ENCODE measurements around the gene TRPC5OS. TPM values are rescaled to one million over a fixed set of nuclear protein-coding genes. Genes with fewer than 3 reads are reported as not detected.

TRPC5OS gene
- polyA plus RNA-seq, 1 donor from 2014 or later = not detected

DNA sequence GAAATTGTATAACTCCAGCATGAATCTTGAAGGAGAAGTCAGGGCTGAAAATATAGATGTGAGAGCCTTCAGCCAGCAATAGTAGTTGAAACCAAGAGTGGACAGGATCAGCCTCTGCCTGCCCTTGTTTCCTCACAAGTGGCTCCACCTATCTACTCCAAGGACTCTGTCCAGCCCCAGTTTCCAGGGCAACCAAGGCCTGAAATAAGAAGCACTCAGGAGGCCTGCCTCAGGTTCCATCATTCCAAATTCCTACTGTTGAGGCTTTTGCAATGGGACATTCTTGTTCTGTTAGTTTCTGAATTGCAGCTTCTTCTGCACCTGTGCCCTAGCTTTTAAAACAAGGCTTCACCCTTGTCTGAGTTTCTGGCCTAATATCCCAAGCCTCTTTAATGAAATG is 41.6 kb downstream of the TRPC5OS start:
- no peak overlapping the region for H3K9ac ChIP-seq (ENCODE audit: low read length)
- H3K79me2 ChIP-seq (replicated peaks; ENCODE audit: insufficient read depth, low read length) = no peaks in the 10 kb centered on the region
- H3K27me3 ChIP-seq (ENCODE audit: insufficient read depth, low read depth, low read length) = no peaks in the 10 kb centered on the region
- H4K20me1 ChIP-seq (ENCODE audit: insufficient read depth) = no peaks in the 10 kb centered on the region
- no peak overlapping the region for H3K4me3 ChIP-seq (ENCODE audit: low read length)
- TF ChIP-seq EZH2 (IDR thresholded peaks at IDR 0.05; ENCODE audit: borderline replicate concordance, insufficient read depth, low read length, poor library complexity, severe bottlenecking) (no peak), POLR2AphosphoS5 (IDR thresholded peaks at IDR 0.05) (no peak), MXI1 (conservative IDR thresholded peaks at IDR 0.05; ENCODE audit: poor library complexity, severe bottlenecking) (no peak), EP300 (conservative IDR thresholded peaks at IDR 0.05; ENCODE audit: poor library complexity, severe bottlenecking) (no peak)
- H3K9me2 ChIP-seq (ENCODE audit: insufficient read depth, low read length) = no peaks in the 10 kb centered on the region
- no peak overlapping the region for H3K27ac ChIP-seq (ENCODE audit: low read length)
- no peak overlapping the region for H3K4me2 ChIP-seq (ENCODE audit: low read length)
- no peaks in the 10 kb centered on the region for H3K9me3 ChIP-seq (ENCODE audit: low read length)
- no peak overlapping the region for H2AFZ ChIP-seq (ENCODE audit: low read depth, low read length)
- H3K36me3 ChIP-seq (ENCODE audit: insufficient read depth, low read length) = no peaks in the 10 kb centered on the region
- H3F3A ChIP-seq (ENCODE audit: insufficient read depth, low read length, poor library complexity, severe bottlenecking) = no peaks in the 10 kb centered on the region

DNA sequence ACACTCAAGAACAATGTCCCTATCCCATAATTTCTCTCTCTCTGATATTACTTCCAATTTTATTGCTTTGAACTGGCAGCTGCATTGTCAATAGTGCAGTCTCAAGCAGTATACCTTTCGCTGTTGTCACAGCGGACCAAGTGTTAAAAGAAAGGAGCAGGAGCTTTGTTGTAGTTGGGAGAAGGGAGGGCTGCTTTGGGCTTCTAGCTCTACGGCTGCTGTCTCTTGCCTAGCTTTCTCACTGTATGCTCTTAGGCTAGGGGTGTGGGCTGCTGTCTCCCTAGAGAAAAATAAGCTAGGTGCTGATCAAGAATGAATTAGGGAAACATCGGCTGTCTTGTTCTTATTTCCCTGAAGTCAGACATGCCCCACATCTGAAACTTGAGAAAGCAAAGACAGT is 52.5 kb downstream of the TRPC5OS start:
- no peaks in the 10 kb centered on the region for H4K20me1 ChIP-seq (ENCODE audit: insufficient read depth)
- H2AFZ ChIP-seq (ENCODE audit: low read depth, low read length) = no peak overlapping the region
- TF ChIP-seq RAD21 (conservative IDR thresholded peaks at IDR 0.05) (no peak), EZH2 (IDR thresholded peaks at IDR 0.05; ENCODE audit: borderline replicate concordance, insufficient read depth, low read length, poor library complexity, severe bottlenecking) (no peak), MXI1 (conservative IDR thresholded peaks at IDR 0.05; ENCODE audit: poor library complexity, severe bottlenecking) (no peak), TAF1 (IDR thresholded peaks at IDR 0.05; ENCODE audit: low read depth) (no peak), EP300 (conservative IDR thresholded peaks at IDR 0.05; ENCODE audit: poor library complexity, severe bottlenecking) (no peak), POLR2AphosphoS5 (IDR thresholded peaks at IDR 0.05) (no peak), SMC3 (conservative IDR thresholded peaks at IDR 0.05; ENCODE audit: poor library complexity) (no peak)
- TF ChIP-seq, protein P1, sequence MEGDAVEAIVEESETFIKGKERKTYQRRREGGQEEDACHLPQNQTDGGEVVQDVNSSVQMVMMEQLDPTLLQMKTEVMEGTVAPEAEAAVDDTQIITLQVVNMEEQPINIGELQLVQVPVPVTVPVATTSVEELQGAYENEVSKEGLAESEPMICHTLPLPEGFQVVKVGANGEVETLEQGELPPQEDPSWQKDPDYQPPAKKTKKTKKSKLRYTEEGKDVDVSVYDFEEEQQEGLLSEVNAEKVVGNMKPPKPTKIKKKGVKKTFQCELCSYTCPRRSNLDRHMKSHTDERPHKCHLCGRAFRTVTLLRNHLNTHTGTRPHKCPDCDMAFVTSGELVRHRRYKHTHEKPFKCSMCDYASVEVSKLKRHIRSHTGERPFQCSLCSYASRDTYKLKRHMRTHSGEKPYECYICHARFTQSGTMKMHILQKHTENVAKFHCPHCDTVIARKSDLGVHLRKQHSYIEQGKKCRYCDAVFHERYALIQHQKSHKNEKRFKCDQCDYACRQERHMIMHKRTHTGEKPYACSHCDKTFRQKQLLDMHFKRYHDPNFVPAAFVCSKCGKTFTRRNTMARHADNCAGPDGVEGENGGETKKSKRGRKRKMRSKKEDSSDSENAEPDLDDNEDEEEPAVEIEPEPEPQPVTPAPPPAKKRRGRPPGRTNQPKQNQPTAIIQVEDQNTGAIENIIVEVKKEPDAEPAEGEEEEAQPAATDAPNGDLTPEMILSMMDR (IDR thresholded peaks at IDR 0.05; ENCODE audit: poor library complexity, severe bottlenecking) = no peak
- TF ChIP-seq, protein P2, sequence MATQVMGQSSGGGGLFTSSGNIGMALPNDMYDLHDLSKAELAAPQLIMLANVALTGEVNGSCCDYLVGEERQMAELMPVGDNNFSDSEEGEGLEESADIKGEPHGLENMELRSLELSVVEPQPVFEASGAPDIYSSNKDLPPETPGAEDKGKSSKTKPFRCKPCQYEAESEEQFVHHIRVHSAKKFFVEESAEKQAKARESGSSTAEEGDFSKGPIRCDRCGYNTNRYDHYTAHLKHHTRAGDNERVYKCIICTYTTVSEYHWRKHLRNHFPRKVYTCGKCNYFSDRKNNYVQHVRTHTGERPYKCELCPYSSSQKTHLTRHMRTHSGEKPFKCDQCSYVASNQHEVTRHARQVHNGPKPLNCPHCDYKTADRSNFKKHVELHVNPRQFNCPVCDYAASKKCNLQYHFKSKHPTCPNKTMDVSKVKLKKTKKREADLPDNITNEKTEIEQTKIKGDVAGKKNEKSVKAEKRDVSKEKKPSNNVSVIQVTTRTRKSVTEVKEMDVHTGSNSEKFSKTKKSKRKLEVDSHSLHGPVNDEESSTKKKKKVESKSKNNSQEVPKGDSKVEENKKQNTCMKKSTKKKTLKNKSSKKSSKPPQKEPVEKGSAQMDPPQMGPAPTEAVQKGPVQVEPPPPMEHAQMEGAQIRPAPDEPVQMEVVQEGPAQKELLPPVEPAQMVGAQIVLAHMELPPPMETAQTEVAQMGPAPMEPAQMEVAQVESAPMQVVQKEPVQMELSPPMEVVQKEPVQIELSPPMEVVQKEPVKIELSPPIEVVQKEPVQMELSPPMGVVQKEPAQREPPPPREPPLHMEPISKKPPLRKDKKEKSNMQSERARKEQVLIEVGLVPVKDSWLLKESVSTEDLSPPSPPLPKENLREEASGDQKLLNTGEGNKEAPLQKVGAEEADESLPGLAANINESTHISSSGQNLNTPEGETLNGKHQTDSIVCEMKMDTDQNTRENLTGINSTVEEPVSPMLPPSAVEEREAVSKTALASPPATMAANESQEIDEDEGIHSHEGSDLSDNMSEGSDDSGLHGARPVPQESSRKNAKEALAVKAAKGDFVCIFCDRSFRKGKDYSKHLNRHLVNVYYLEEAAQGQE (IDR thresholded peaks at IDR 0.05; ENCODE audit: borderline replicate concordance) = no peak
- H3K27ac ChIP-seq (ENCODE audit: low read length) = no peak overlapping the region
- no peak overlapping the region for H3K4me3 ChIP-seq (ENCODE audit: low read length)
- H3K9me2 ChIP-seq (ENCODE audit: insufficient read depth, low read length) = no peaks in the 10 kb centered on the region
- H3K36me3 ChIP-seq (ENCODE audit: insufficient read depth, low read length) = no peaks in the 10 kb centered on the region
- no peaks in the 10 kb centered on the region for H3F3A ChIP-seq (ENCODE audit: insufficient read depth, low read length, poor library complexity, severe bottlenecking)
- H3K9ac ChIP-seq (ENCODE audit: low read length) = no peak overlapping the region
- H3K27me3 ChIP-seq (ENCODE audit: insufficient read depth, low read depth, low read length) = no peaks in the 10 kb centered on the region
- H3K9me3 ChIP-seq (ENCODE audit: low read length) = no peaks in the 10 kb centered on the region
- no peak overlapping the region for H3K4me2 ChIP-seq (ENCODE audit: low read length)
- no peaks in the 10 kb centered on the region for H3K79me2 ChIP-seq (replicated peaks; ENCODE audit: insufficient read depth, low read length)

Other genes starting within 250 kb of the TRPC5OS start
- 57.9 and 72.8 TPM in 2 replicates for gene ALG13, start 195.0 kb upstream of the TRPC5OS start, polyA plus RNA-seq
- 0.19 and 0.52 TPM in 2 replicates for gene TRPC5, start 206.6 kb downstream of the TRPC5OS start, polyA plus RNA-seq
- gene RTL4, start 206.8 kb downstream of the TRPC5OS start, polyA plus RNA-seq = not detected in 2 replicates

Data from neural cell (in vitro differentiated cells).